Measurements from ENCODE around the gene POPDC2.

The POPDC2 gene

GRCh38 chr3:119644481-119644880 lies 15.9 kb downstream of the POPDC2 start:
- no peak for DNase-seq (ENCODE audit: low read depth in 1 of 2, low spot score in 1 of 2)
- no peak overlapping the region for H3K27ac ChIP-seq (replicated peaks)
- no peak overlapping the region for H3K4me3 ChIP-seq (replicated peaks; ENCODE audit: insufficient read depth, low read length)
- no peak for TF ChIP-seq CTCF (IDR thresholded peaks at IDR 0.05; ENCODE audit: insufficient read depth, low read length)
- TF ChIP-seq GABPA (IDR thresholded peaks at IDR 0.05; ENCODE audit: low read depth), result no peak
- no peak for TF ChIP-seq POLR2AphosphoS5 (IDR thresholded peaks at IDR 0.05; ENCODE audit: low read depth)
- TF ChIP-seq REST (IDR thresholded peaks at IDR 0.05; ENCODE audit: insufficient replicate concordance, low read depth), result no peak
- no peak for TF ChIP-seq SPI1 (IDR thresholded peaks at IDR 0.05; ENCODE audit: borderline replicate concordance, low read depth)
- no peaks in the 10 kb centered on the region for H3K27me3 ChIP-seq (ENCODE audit: insufficient read depth, poor library complexity, severe bottlenecking)

GRCh38 chr3:119643528-119643927 lies 16.9 kb downstream of the POPDC2 start:
- no peaks in the 10 kb centered on the region for H3K27me3 ChIP-seq (ENCODE audit: insufficient read depth, poor library complexity, severe bottlenecking)
- TF ChIP-seq GABPA (IDR thresholded peaks at IDR 0.05; ENCODE audit: low read depth) (no peak), POLR2AphosphoS5 (IDR thresholded peaks at IDR 0.05; ENCODE audit: low read depth) (no peak), SPI1 (IDR thresholded peaks at IDR 0.05; ENCODE audit: borderline replicate concordance, low read depth) (no peak), CTCF (IDR thresholded peaks at IDR 0.05; ENCODE audit: insufficient read depth, low read length) (no peak), REST (IDR thresholded peaks at IDR 0.05; ENCODE audit: insufficient replicate concordance, low read depth) (no peak)
- no peak overlapping the region for H3K27ac ChIP-seq (replicated peaks)
- no peak for DNase-seq (ENCODE audit: low read depth in 1 of 2, low spot score in 1 of 2)
- no peak overlapping the region for H3K4me3 ChIP-seq (replicated peaks; ENCODE audit: insufficient read depth, low read length)

GRCh38 chr3:119642746-119643473 lies 17.5 kb downstream of the POPDC2 start:
- TF ChIP-seq REST (IDR thresholded peaks at IDR 0.05; ENCODE audit: insufficient replicate concordance, low read depth) (no peak), GABPA (IDR thresholded peaks at IDR 0.05; ENCODE audit: low read depth) (no peak)
- DNase-seq (ENCODE audit: low read depth in 1 of 2, low spot score in 1 of 2), result no peak
- Histone ChIP-seq H3K27ac (replicated peaks) (no peak overlapping the region), H3K27me3 (ENCODE audit: insufficient read depth, poor library complexity, severe bottlenecking) (no peaks in the 10 kb centered on the region), H3K4me3 (replicated peaks; ENCODE audit: insufficient read depth, low read length) (no peak overlapping the region)

Data from HL-60 (cell line).